DOHH2 (cell line): ENCODE data around the gene TFPT.

Source experiments
- EZH2phosphoT487 ChIP-seq: fragments of 200-600 bp; sonication (generic); IDR thresholded peaks from 2 replicates; pipeline ENCODE4 v1.6.1; 2017; ENCODE audit warnings: borderline replicate concordance, mild to moderate bottlenecking, antibody characterized with exemption, low read length, moderate library complexity, mixed read lengths
- TF ChIP-seq, protein P1 (sequence below): fragments of 200-600 bp; sonication (generic); IDR thresholded peaks from one replicate; pipeline ENCODE4 v1.5.1; 2014; ENCODE audit warnings: antibody characterized with exemption, mild to moderate bottlenecking, low read depth, low read length; ENCODE audit not compliant: poor library complexity, severe bottlenecking

DNA sequence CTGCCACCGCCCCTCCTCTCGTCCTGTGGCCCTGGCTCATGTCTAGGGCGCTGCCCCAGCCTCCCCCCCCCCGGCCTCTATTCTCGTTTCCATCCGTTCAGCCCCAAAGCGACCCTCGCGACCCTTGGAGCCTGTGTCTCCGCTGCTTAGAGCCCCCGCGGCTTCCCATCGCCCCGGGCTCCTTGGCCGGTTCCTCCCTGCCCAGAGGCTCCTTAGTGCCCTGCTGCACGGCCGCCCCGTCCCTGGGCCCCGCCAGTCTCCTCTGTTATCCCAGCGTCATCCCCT, 12.9 kb upstream of the TFPT start:
- no peak for TF ChIP-seq EZH2phosphoT487
- TF ChIP-seq, protein P1, sequence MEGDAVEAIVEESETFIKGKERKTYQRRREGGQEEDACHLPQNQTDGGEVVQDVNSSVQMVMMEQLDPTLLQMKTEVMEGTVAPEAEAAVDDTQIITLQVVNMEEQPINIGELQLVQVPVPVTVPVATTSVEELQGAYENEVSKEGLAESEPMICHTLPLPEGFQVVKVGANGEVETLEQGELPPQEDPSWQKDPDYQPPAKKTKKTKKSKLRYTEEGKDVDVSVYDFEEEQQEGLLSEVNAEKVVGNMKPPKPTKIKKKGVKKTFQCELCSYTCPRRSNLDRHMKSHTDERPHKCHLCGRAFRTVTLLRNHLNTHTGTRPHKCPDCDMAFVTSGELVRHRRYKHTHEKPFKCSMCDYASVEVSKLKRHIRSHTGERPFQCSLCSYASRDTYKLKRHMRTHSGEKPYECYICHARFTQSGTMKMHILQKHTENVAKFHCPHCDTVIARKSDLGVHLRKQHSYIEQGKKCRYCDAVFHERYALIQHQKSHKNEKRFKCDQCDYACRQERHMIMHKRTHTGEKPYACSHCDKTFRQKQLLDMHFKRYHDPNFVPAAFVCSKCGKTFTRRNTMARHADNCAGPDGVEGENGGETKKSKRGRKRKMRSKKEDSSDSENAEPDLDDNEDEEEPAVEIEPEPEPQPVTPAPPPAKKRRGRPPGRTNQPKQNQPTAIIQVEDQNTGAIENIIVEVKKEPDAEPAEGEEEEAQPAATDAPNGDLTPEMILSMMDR = no peak
